Skeletal muscle cell (primary cell): ENCODE data around the gene TM9SF3.
"Not testable (repeated sequence)": the region's sequence is repeated elsewhere in the genome, so short reads cannot be mapped to it uniquely, and the experiment has no call there.

Source experiments
- DNase-seq: peaks from one replicate; pipeline ENCODE4 v3.0.0-alpha.2; 2010; ENCODE audit warnings: low read depth
- H3K4me3 ChIP-seq: 2 replicates; pipeline ENCODE4 v1.5.1; 2011; ENCODE audit warnings: low read depth, mild to moderate bottlenecking, control low read depth, low read length, moderate library complexity

Gene TM9SF3

DNA sequence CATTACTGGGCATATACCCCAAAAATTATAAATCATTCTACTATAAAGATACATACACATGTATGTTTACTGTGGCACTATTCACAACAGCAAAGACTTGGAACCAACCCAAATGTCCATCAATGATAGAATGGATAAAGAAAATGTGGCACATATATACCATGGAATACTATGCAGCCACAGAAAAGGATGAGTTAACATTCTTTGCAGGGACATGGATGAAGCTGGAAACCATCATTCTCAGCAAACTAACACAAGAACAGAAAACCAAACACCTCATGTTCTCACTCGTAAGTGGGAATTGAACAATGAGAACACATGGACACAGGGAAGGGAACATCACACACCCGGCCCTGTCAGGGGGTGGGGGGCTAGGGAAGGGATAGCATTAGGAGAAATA lies 12.2 kb downstream of the TM9SF3 start:
- DNase-seq, H3K4me3 ChIP-seq: not testable (repeated sequence)

DNA sequence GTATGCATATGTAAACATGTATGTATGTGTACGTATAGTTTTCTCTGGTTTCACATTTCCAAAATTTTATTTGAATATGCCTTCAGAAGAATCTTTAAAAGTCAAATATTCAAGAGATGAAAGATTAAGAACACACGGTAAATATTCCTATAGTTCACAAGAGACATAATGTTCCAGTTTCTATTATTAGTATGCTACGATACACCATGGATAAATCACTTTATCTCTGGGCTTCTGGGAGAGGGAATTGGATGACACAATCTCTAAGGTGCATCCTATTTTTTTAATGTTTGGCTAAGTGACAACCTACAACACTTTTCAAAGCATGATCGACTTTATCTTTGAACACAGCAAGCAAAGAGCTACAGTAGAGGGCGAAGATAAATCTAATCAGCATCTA lies 13.8 kb downstream of the TM9SF3 start:
- H3K4me3 ChIP-seq = no peak overlapping the region

DNA sequence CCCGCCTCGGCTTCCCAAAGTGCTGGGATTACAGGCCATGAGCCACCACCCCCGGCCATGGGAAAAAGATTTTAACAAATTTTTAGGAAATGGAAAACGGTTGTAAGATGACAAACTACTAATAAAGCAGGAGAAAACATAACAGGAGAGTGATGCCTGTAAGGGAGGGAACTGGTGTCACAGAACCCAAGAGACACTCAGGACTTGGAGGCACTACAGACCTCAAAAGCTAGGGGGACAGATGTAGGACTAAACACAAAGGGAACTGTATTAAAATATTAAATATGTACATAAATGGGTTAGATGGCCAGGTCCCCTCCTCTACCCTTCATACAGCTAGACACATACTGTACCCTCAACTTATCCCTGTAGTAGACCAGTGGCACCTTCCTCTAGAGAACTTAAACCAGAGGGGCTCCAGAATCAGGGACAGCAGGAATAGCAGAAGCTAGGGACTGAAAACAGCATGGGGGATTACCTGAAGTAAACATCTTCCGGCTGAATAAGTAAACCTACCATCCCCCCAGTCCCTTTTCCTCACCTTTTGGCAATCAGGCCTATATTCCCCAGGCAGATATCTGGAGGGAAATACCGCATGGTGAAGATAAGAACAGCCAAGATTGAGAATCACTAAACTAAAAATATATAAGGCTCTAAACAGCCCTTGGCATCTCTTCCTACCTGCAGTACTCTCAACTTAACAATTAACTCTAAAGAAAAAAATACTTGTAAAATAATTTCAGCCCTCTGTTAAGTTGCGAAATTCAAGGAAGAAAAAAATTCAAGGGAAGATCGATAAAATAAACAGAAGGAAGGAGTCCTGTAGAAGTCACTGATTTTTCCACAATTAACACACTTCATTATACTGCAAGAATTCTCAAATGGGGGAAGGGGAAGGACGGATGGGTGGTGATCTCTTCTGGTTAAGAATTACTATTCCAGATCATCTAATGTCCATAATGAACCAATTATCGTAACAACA lies 15.5 kb downstream of the TM9SF3 start:
- no peak overlapping the region for H3K4me3 ChIP-seq

More for the DNA sequence above, 13.8 kb downstream of the TM9SF3 start:
- no peak for DNase-seq

DNA sequence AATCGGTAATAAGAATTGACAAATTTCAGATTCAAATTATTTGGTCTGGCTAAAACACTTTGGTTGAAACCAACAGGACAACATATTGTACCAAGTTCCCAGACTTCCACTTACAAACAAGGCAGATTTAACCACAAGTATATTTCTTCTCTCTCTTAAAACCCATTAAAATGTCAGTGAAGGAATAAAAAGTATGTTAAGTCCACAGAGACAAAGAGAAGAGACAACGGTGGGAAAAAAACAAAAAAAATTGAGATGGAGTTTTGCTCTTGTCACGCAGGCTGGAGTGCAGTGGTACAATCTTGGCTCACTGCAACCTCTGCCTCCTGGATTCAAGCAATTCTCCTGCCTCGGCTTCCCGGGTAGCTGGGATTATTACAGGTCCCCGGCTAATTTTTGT lies 16.3 kb downstream of the TM9SF3 start:
- no peak overlapping the region for H3K4me3 ChIP-seq
- no peak for DNase-seq

More for the DNA sequence above, 15.5 kb downstream of the TM9SF3 start:
- DNase-seq = no peak

DNA sequence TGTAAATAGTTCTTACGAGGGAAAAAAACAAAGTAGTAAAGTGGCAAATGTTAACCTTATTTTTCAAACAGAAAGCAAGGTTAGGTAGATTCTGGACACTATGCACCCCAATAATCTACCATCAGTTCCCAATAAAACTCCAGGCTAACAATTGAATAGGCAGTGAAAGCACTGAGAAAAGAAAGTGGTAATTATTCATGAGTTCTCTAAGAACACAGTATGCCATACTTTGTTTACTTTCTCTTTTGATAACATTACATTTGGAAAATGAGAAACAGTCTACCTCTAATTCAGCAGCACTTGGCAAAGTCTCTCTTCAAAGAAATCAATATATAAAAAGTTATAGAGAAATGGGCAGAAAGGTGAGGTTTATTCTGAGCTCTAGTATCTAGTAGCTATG lies 18.4 kb downstream of the TM9SF3 start:
- H3K4me3 ChIP-seq = no peak overlapping the region

DNA sequence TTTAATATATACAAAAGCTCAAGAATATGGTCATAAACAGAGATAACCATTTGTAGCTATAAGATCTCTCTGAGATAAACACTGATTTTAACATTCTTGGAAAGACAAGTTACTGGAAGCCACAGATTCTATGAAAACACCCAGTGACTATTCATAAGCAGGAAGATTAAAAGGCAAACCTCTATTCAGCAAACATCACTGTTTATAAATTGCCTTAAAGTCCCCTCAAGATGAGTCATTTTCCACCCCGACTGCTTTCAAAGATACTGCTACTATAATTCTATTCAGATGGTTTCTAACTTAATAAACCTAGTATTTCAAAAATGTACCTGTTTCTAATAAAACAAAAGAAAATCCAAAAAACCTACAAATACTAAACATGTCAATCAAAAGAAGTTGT lies 21.0 kb downstream of the TM9SF3 start:
- DNase-seq = no peak
- H3K4me3 ChIP-seq = no peak overlapping the region

More for the DNA sequence above, 18.4 kb downstream of the TM9SF3 start:
- no peak for DNase-seq

DNA sequence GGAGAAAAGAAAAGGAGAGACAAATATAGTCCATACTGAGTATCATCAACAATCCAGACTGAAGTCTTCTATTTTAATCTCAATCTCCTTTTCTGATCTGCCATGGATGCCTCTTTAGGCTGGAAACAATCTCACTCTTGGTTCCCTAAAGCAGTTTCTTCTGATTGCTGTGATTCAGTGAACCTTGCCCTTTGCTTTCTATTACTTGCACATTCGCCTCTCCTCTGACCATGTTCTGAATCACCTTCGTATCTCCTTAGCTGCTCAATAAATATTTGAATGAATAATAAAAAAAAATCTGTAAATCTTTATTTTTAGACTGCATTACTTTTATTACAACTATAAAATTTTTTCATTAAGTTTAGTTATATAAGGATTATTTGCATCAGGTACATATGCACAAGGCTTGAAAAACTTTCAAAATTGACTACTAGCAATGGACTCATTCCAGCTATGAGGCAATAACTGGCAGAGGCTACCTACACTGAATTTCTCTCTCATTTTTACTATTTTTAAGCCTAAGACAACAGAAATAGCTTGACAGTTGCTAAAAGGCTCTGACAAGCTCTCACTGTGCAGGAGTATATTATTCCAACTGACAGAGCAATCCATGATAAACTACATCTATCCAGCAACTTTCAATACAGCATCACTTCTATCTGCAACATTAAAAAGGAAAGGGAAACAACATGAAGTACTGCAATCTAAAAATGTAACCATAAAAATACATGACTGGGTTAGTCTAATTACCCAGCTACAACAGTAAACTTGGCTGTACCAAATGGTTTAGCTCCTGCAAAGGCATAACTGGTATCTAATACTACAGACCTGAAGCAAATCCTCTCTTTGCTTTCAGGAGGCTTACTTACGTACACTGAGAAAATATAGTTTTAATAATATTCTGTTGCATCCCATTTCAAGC lies 25.6 kb downstream of the TM9SF3 start:
- no peak overlapping the region for H3K4me3 ChIP-seq
- DNase-seq = no peak

DNA sequence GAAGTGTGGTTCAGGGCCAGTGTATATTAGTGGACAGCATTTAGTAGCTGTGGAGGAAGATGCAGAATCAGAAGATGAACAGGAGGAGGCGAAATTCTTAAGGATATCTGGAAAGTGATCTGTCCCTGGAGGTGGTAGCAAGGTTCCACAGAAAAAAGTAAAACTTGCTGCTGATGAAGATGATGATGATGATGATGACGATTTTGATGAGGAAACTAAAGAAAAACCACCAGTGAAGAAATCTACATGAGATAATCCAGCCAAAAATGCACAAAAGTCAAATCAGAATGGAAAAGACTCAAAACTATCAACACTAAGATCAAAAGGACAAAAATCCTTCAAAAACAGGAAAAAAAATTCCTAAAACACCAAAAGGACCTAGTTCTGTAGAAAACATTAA lies 26.3 kb downstream of the TM9SF3 start:
- DNase-seq = no peak
- no peak overlapping the region for H3K4me3 ChIP-seq

DNA sequence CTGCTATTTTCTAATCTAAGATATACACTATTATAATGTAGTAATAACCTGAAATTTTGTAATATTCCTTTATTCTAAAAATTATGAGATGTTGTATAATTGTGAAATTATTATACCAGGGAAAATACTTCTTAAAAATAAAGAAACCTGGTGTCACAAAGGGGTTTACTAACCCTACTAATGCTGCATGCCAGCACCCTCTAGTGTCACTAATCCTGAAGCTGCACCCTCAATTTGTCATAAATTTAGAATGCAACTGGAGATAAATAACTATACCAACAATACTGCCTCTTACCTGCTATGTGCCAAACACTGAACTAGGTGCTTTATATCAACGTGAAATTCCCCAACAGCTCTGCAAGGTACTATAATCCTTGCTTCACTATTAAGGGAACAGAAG lies 30.8 kb downstream of the TM9SF3 start:
- H3K4me3 ChIP-seq = no peak overlapping the region
- DNase-seq = no peak

DNA sequence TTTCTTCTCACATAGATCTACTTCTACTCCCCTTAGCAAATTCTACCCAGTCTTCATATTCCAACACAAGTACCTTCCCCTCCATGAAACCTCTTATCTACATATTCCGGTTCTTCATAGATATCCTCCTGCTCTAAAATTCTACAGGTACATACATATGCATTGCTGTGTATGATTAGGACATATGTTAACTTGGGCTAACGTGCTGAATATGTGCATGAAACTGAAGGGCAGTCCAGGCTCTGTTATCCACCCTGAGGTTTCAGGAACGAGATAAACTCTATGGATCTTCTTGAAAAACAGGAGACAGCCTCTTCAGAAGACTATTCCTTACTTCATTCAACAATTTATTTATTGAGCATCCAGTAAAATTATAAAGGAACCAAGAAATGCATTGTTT lies 31.5 kb downstream of the TM9SF3 start:
- DNase-seq = no peak
- H3K4me3 ChIP-seq = no peak overlapping the region

DNA sequence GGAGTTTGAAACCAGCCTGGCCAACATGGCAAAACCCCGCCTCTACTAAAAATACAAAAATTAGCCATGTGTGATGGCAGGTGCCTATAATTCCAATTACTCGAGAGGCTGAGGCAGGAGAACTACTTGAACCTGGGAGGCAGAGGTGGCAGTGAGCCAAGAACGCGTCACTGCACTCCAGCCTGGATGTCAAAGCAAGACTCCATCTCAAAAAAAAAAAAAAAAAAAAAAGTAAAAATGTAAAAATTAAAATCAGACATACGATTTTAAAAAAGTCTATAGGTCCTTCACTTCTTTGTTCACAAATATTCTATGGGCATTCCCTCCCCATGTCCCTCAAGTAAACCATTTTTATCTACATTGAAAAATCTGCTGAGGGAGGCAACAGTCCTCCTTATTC lies 38.2 kb downstream of the TM9SF3 start:
- DNase-seq = no peak
- no peak overlapping the region for H3K4me3 ChIP-seq

DNA sequence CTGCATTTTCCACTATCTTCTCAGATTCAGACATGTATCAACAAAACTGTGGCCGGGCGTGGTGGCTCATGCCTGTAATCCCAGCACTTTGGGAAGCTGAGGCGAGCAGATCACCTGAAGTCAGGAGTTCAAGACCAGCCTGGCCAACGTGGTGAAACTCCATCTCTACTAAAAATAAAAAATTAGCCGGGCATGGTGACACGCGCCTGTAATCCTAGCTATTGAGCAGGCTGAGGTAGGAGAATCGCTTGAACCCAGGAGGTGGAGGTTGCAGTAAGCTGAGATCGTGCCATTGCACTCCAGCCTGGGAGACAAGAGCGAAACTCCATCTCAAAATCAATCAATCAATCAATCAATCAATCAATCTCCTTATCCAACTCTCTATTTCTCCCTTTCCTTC lies 41.3 kb downstream of the TM9SF3 start:
- DNase-seq = not testable (repeated sequence)

DNA sequence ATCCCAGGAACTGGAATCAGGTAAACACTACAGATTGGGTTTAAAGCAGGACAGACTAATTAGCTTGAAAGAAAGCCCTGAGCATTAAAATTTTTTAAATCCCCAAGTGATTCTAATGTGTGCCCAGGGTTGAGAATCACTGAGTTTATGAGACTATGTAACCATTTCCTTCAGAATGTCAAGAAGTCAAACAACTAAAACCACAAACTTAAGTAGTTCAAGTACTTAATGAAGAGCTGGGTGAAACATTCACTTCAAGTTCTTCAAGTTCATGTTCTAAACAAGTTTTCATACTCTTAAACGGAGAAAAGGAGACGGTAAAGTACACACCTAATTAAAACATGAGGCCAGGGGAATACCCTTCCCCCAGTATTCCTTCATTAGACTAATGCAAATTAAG lies 44.9 kb downstream of the TM9SF3 start:
- no peak overlapping the region for H3K4me3 ChIP-seq
- DNase-seq = no peak

More for the DNA sequence above, 41.3 kb downstream of the TM9SF3 start:
- H3K4me3 ChIP-seq = not testable (repeated sequence)

DNA sequence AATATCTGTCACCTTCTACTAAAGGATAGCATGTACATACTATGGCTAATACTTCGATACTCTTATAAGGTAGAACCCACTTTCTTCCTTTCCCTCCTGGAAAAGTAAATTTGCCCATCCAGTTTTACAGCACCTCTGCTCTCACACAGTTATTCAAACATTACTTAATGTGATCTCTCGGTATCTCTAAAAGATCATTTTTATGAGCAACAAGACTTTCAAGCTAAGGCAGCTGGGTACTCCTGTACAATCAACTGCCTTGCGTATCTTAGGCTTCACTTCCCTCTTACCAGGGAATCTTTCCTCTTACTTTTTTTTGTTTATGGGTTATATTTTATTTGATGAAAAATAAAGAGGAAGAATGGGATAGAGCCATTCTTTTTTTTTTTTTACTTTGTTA lies 46.6 kb downstream of the TM9SF3 start:
- no peak for DNase-seq
- H3K4me3 ChIP-seq = no peak overlapping the region

DNA sequence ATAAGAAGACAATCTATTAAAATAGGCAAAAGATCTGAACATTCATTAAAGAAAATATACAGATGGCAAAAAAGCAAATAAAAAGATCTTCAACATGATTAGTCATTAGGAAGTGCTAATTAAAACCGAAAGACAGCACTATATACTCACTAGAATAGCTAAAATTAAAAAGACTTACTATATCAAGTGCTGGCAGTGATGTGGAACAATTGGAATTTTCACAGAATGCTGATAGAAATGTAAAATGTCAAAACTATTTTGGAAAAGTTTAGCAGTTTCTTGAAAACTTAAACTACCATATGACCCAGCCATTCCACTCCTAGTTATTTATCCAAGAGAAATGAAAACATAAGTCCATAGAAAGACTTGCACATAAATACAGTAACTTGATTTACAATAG lies 48.1 kb downstream of the TM9SF3 start:
- H3K4me3 ChIP-seq = no peak overlapping the region
- no peak for DNase-seq

DNA sequence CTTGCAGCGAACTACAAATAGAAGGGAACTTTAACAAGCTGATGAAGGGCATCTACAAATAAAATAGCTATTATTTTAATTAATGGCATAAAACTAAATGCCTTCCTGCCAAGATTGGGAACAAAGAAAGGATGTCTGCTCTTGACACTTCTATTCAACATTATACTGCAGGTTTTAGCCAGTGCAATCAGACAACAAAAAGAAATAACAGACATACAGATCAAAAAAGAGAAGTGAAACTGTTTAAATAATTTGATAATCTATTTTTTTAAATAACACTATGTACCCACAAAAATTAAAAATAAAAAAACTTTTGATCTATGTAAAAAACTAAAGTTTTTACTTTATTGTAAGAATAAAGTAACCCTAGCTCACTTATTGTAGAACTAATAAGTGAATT lies 50.7 kb downstream of the TM9SF3 start:
- H3K4me3 ChIP-seq = no peak overlapping the region
- DNase-seq = no peak

DNA sequence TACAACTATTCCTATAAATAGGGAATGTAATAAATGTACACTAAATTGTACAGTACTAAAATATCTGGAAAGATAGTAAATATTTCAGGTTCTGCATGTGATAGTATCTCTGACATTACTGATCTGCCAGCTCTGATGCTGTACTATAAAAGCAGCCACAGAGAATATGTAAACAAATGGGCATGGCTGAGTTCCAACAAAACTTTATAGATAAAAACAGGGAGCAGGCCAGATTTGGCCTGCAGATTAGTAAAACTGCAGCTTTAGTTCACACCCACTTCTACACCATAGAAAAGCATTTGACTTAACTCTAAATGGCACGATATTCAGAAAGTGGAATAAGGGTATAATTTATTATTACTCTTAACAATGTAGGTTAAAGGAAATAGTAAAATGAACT lies 54.3 kb downstream of the TM9SF3 start:
- H3K4me3 ChIP-seq = no peak overlapping the region
- DNase-seq = no peak

DNA sequence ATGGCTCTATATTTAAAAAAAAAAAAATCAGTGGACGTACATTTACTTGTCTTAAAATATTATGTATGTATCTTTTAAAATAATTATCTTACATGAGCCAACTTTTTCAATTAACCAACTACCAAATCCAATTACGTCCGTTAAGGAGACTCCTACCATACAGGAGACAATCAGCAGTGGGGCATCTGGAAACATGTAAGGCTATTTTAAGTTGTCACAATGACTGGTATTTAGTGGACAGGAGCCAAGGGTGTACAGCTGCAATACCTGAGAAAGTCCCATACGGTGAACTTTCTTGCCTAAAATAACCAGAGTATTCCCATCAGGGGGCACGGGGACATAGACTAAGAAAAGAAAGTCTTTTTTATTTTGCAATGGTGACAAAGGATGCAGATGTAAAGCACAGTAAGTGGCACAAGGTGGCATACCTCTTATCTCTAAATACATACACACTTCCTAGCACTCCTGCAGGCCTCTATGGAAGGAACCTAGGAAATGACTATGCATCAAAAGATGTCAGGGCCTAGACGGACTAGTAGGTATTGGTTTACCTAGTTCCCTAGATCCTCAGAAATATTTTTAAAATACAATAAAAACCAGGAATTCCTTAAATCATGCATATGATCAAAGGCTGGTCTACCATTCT lies 57.1 kb downstream of the TM9SF3 start:
- DNase-seq = no peak
- H3K4me3 ChIP-seq = no peak overlapping the region

DNA sequence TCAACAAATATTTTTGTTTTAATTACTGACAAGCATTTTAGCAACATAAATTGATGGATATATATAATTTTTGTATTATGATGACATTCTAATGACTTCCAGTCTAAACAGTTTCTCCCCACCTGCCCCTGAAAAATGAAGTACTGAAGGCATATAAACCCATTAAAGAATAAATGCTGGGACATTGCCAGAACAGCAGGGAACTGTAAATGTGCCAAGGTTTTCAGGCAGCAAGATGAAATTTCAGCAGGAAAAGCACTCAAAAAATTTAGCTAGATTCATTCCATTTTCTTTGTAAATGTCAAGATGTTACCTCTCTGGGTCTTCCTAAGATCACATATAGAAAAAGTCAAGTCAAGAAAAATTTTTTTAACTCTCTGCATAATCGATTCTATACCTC lies 62.1 kb downstream of the TM9SF3 start:
- H3K4me3 ChIP-seq = no peak overlapping the region
- DNase-seq = no peak

DNA sequence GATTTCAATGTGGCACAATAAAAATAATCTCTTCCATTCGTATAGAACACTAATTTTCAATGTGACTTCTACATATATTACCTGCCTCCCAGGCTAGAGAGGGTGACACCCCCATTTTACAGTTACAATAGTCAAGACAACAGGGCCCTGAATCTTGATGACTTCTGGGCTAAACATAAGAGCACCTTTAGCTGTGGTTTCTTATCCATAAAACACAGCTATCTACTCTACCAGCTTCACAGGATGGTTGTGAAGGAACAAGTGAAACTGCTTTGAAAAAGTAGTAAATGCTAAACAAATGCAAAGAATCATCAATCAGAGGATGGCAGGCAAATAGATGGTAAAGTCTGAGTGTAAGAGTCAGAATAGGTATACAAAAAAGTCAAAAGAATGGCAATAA lies 69.5 kb downstream of the TM9SF3 start:
- DNase-seq = no peak
- no peak overlapping the region for H3K4me3 ChIP-seq
